Common myeloid progenitor, CD34-positive (primary cell): ENCODE data around the gene TLNRD1.
A peak's percentile ranks its signal among the peaks of the same experiment; 100 is the strongest.

Source experiments
- CTCF ChIA-PET: fragments of 350-600 bp; sonication (Branson Sonifier 250); formaldehyde crosslinking; loops from one replicate; lab custom pipeline; 2021; ENCODE audit warnings: antibody characterized with exemption; lab: Charles Lee
- POLR2A ChIA-PET: fragments of 350-600 bp; sonication (Branson Sonifier 250); formaldehyde crosslinking; loops from one replicate; lab custom pipeline; 2021; ENCODE audit warnings: antibody characterized with exemption; lab: Charles Lee
- DNase-seq, 3 donors: peaks; one replicate each; pipeline versions ENCODE4 v3.0.0 to v3.0.0-alpha.2; 2013
- H3K27ac ChIP-seq, 2 experiments: 1 replicate in 1 of 2; 2 replicates in 1 of 2; pipeline ENCODE4 v1.7.0; 2013; ENCODE audit warnings: inconsistent platforms in 2 of 2, low read length in 2 of 2, mild to moderate bottlenecking in 2 of 2, low read depth in 1 of 2, moderate library complexity in 1 of 2; ENCODE audit not compliant: severe bottlenecking in 2 of 2, insufficient read depth in 1 of 2, poor library complexity in 1 of 2
- H3K27me3 ChIP-seq, 5 experiments: replicated peaks in 2 of 5; 1 replicate in 3 of 5; 2 replicates in 2 of 5; pipeline versions ENCODE4 v1.6.1 to v1.7.0; 2013; ENCODE audit warnings: low read length in 4 of 5, mild to moderate bottlenecking in 2 of 5, moderate library complexity in 2 of 5, inconsistent platforms in 1 of 5; ENCODE audit not compliant: insufficient read depth in 5 of 5, control insufficient read depth in 4 of 5
- H3K36me3 ChIP-seq, 4 experiments: 1 replicate in 2 of 4; 2 replicates in 2 of 4; pipeline versions ENCODE4 v1.6.1 to v1.7.0; 2013; ENCODE audit warnings: low read length in 3 of 4, control low read depth in 1 of 4, mild to moderate bottlenecking in 1 of 4; ENCODE audit not compliant: control insufficient read depth in 4 of 4, insufficient read depth in 4 of 4
- H3K4me1 ChIP-seq, 4 experiments: 1 replicate in 3 of 4; 2 replicates in 1 of 4; pipeline versions ENCODE4 v1.6.1 to v1.7.1; 2013; ENCODE audit warnings: low read length in 3 of 4, mild to moderate bottlenecking in 3 of 4, control low read depth in 1 of 4, inconsistent platforms in 1 of 4, moderate library complexity in 1 of 4; ENCODE audit not compliant: control insufficient read depth in 4 of 4, insufficient read depth in 4 of 4; ENCODE audit errors: control extremely low read depth in 1 of 4
- H3K4me3 ChIP-seq, 7 experiments: 1 replicate in 4 of 7; 2 replicates in 3 of 7; pipeline versions ENCODE4 v1.5.1 to v1.7.0; 2013; ENCODE audit warnings: mild to moderate bottlenecking in 7 of 7, low read length in 6 of 7, moderate library complexity in 6 of 7, inconsistent platforms in 2 of 7, low read depth in 2 of 7, control low read depth in 1 of 7; ENCODE audit not compliant: insufficient read depth in 4 of 7, control insufficient read depth in 1 of 7; ENCODE audit errors: extremely low read depth in 1 of 7
- H3K9me3 ChIP-seq, 5 experiments: 1 replicate in 4 of 5; 2 replicates in 1 of 5; pipeline versions ENCODE4 v1.6.1 to v1.7.1; 2013; ENCODE audit warnings: low read length in 4 of 5, mild to moderate bottlenecking in 2 of 5, inconsistent platforms in 1 of 5, low read depth in 1 of 5, moderate library complexity in 1 of 5; ENCODE audit not compliant: control insufficient read depth in 4 of 5, insufficient read depth in 2 of 5; ENCODE audit errors: control extremely low read depth in 1 of 5
- WGBS: methylation state at CpG from one replicate; pipeline ENCODE4 v1.1.5; 2013; ENCODE audit not compliant: insufficient coverage; 5-methylcytosine and 5-hydroxymethylcytosine counted together

TLNRD1 gene

GRCh38 chr15:80991421-80991820 lies 9.3 kb upstream of the TLNRD1 start:
- 50% methylated on average over 2 of the region's 5 CpGs for WGBS
- H3K36me3 ChIP-seq, result no peaks in the 10 kb centered on the region
- H3K27ac ChIP-seq, result no peak overlapping the region
- H3K27me3 ChIP-seq, result no peaks in the 10 kb centered on the region
- no peaks in the 10 kb centered on the region for H3K9me3 ChIP-seq
- ChIA-PET CTCF (interaction anchor here (0.8 to 1.5 kb wide), 8 partner anchors 10 to 278 kb away, joined by 3 to 8 read pairs (median 4); no protein-coding TSS in a partner anchor), POLR2A (no interaction called here)
- H3K4me3 ChIP-seq, result no peak overlapping the region
- H3K4me1 ChIP-seq, result peaks cover 14 to 42% (median 32%) of the 10 kb centered on the region in 4 experiments
- DNase-seq, result peak in 2 of 3 donors; percentile 60 to 70

- no peak for DNase-seq
- H3K9me3 ChIP-seq, result no peaks in the 10 kb centered on the region
- H3K4me3 ChIP-seq, result no peak overlapping the region
- H3K36me3 ChIP-seq, result no peaks in the 10 kb centered on the region
- no peaks in the 10 kb centered on the region for H3K27me3 ChIP-seq
- H3K4me1 ChIP-seq, result peaks cover 14 to 36% (median 29%) of the 10 kb centered on the region in 4 experiments
- H3K27ac ChIP-seq, result no peak overlapping the region
- 94% methylated on average over 3 of the region's 4 CpGs for WGBS
- ChIA-PET CTCF (interaction anchor here (0.8 to 1.5 kb wide), 5 partner anchors 10 to 116 kb away, joined by 3 to 8 read pairs (median 3); no protein-coding TSS in a partner anchor), POLR2A (no interaction called here)
Measured at GRCh38 chr15:80992006-80992405, 8.7 kb upstream of the TLNRD1 start.

- H3K36me3 ChIP-seq, result no peaks in the 10 kb centered on the region
- H3K4me3 ChIP-seq, result no peak overlapping the region
- peaks cover 14 to 33% (median 27%) of the 10 kb centered on the region in 4 experiments for H3K4me1 ChIP-seq
- H3K27me3 ChIP-seq, result no peaks in the 10 kb centered on the region
- DNase-seq, result no peak
- no CpG with 5 or more reads among the region's 1 CpG for WGBS
- POLR2A ChIA-PET, result no interaction called here
- H3K27ac ChIP-seq, result no peak overlapping the region
- CTCF ChIA-PET, result interaction anchor here (1.5 kb wide), 1 partner anchor 11 kb away, joined by 3 read pairs; no protein-coding TSS in a partner anchor
- H3K9me3 ChIP-seq, result no peaks in the 10 kb centered on the region
Measured at GRCh38 chr15:80992441-80992840, 8.3 kb upstream of the TLNRD1 start.

GRCh38 chr15:80996247-80996646 lies 4.5 kb upstream of the TLNRD1 start:
- ChIA-PET POLR2A (no interaction called here), CTCF (interaction anchor here (1.3 to 1.4 kb wide), 2 partner anchors 112 to 270 kb away, joined by 4 to 6 read pairs; no protein-coding TSS in a partner anchor)
- peak; percentile 39 to 69 (median 67) for DNase-seq
- H3K4me1 ChIP-seq, result peaks cover 2 to 28% (median 22%) of the 10 kb centered on the region in 4 experiments
- H3K9me3 ChIP-seq, result no peaks in the 10 kb centered on the region
- H3K4me3 ChIP-seq, result no peak overlapping the region
- no peaks in the 10 kb centered on the region for H3K36me3 ChIP-seq
- WGBS, result no CpG with 5 or more reads among the region's 1 CpG
- H3K27me3 ChIP-seq, result no peaks in the 10 kb centered on the region
- no peak overlapping the region for H3K27ac ChIP-seq

GRCh38 chr15:80997692-80998091 lies 3.0 kb upstream of the TLNRD1 start:
- CTCF ChIA-PET, result interaction anchor here (1.0 to 1.7 kb wide), 4 partner anchors 9 to 268 kb away, joined by 3 to 6 read pairs (median 4); no protein-coding TSS in a partner anchor
- Histone ChIP-seq H3K27me3 (no peaks in the 10 kb centered on the region), H3K36me3 (peaks cover 0 to 2% (median under 1%) of the 10 kb centered on the region in 4 experiments), H3K27ac (no peak overlapping the region), H3K4me3 (no peak overlapping the region), H3K9me3 (no peaks in the 10 kb centered on the region), H3K4me1 (peaks cover 2 to 37% (median 30%) of the 10 kb centered on the region in 4 experiments)
- POLR2A ChIA-PET, result interaction anchor here (1.0 kb wide), 1 partner anchor 102 kb away, joined by 3 read pairs; no protein-coding TSS in a partner anchor
- no peak for DNase-seq
- WGBS, result no CpG with 5 or more reads among the region's 1 CpG

- WGBS, result no CpG with 5 or more reads among the region's 1 CpG
- Histone ChIP-seq H3K36me3 (peaks cover 0 to 8% (median 3%) of the 10 kb centered on the region in 4 experiments), H3K27ac (peak overlapping the region in 1 of 2 experiments; percentile 61), H3K27me3 (no peaks in the 10 kb centered on the region), H3K9me3 (no peaks in the 10 kb centered on the region), H3K4me3 (no peak overlapping the region), H3K4me1 (peaks cover 2 to 41% (median 33%) of the 10 kb centered on the region in 4 experiments)
- ChIA-PET CTCF (interaction anchor here (0.5 to 1.7 kb wide), 6 partner anchors 10 to 268 kb away, joined by 3 to 6 read pairs (median 3); no protein-coding TSS in a partner anchor), POLR2A (interaction anchor here (1.0 kb wide), 1 partner anchor 101 kb away, joined by 3 read pairs; no protein-coding TSS in a partner anchor)
- no peak for DNase-seq
Measured at GRCh38 chr15:80998251-80998650, 2.5 kb upstream of the TLNRD1 start.

GRCh38 chr15:80999623-81000036 lies 1.1 kb upstream of the TLNRD1 start:
- Histone ChIP-seq H3K27me3 (no peaks in the 10 kb centered on the region), H3K36me3 (peaks cover 0 to 13% (median 6%) of the 10 kb centered on the region in 4 experiments), H3K4me1 (peaks cover 2 to 44% (median 33%) of the 10 kb centered on the region in 4 experiments), H3K9me3 (no peaks in the 10 kb centered on the region), H3K27ac (peak overlapping the region; percentile 58 to 91), H3K4me3 (peak overlapping the region in 6 of 7 experiments; percentile 74 to 95 (median 86))
- ChIA-PET CTCF (interaction anchor here (1.0 to 1.5 kb wide), 3 partner anchors 20 to 266 kb away, joined by 3 to 5 read pairs (median 3); no protein-coding TSS in a partner anchor), POLR2A (no interaction called here)
- 0% methylated on average over 7 of the region's 13 CpGs for WGBS
- DNase-seq, result peak in 2 of 3 donors; percentile 73 to 77
